ENCODE results near the gene TRMT112.

GRCh38 chr11:64297699-64298358, 19.5 kb downstream of the TRMT112 start:
- TF ChIP-seq USF1 (IDR thresholded peaks at IDR 0.05) (no peak), TCF12 (IDR thresholded peaks at IDR 0.05; ENCODE audit: low read depth) (no peak; the same call in 1 of the 2 replicates), FOXM1 (IDR thresholded peaks at IDR 0.05; ENCODE audit: borderline replicate concordance, low read depth) (no peak), TEAD4 (IDR thresholded peaks at IDR 0.05) (no peak), NFIC (IDR thresholded peaks at IDR 0.05) (peak; percentile 94)

All from Ishikawa (cell line).